Uterine smooth muscle cell (primary cell): ENCODE results near the gene MINPP1. TPM values are rescaled to one million over a fixed set of nuclear protein-coding genes. Genes with fewer than 3 reads are reported as not detected.

Experiments
- total RNA-seq: library from RNA; depleted of rRNA; stranded (reverse); fragments of >200 nt; gene quantifications from 2 replicates; pipeline ENCODE4 v1.2.3, GENCODE V29; 2014

Gene MINPP1
- total RNA-seq: 33.6 and 34.5 TPM in 2 replicates

GRCh38 chr10:87504640-87505365 lies at the start of gene MINPP1:
TSS of gene MINPP1 (plus strand) at chr10:87504893. CDS start at chr10:87504916, 23 bp downstream.

Other genes starting within 250 kb of the MINPP1 start
- 0.33 and 0.62 TPM in 2 replicates for gene NUTM2D, start 147.1 kb upstream of the MINPP1 start, total RNA-seq
- gene PAPSS2, start 155.0 kb downstream of the MINPP1 start, total RNA-seq: 77.7 and 112 TPM in 2 replicates